GM12872 (cell line): ENCODE results near the gene PPP1R3E.

Source experiments
- TF ChIP-seq, protein P1 (sequence below): IDR thresholded peaks from 3 replicates; pipeline ENCODE4 v1.5.1; 2011; ENCODE audit warnings: low read depth, mild to moderate bottlenecking, low read length, moderate library complexity; ENCODE audit not compliant: insufficient read depth

The PPP1R3E gene

DNA sequence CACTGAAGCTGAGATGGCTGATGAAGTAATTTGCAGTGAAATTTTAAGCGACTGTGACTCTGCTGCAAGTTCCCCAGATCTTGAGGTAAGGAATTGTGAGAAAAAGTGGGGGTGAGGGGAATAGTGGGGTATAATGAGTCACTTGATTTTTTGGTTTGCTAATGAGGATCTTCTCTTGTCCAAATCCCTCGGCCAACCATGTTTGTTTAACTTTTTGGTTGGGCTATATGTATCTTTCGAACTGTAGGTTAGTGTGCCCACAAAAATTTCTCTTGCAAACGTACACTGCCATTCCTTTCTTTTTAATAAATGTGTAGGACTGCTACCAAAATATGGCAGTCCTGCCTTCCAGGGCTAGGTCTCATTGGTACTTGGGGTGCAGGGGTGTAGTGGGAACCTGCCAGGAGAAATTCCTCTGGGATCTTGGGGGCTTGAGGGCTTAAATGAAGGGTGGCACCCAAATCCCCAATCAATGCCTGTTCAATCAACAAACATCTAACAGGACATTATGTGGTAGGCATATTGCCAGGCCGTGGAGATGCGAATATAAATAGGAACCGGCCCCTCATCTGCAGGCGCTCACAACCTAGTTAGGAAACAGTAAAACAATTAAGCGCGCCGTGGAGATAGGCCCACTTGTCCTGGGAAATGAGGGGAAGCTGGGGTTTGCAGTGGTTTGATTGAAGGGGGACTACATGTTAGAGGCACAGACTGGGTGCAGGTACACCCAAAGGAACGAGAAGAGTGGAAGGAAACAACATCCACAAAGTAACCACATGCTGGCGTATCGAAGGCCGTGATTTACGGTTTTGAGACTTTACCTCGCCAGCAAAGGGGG is 17.3 kb upstream of the PPP1R3E start:
- TF ChIP-seq, protein P1, sequence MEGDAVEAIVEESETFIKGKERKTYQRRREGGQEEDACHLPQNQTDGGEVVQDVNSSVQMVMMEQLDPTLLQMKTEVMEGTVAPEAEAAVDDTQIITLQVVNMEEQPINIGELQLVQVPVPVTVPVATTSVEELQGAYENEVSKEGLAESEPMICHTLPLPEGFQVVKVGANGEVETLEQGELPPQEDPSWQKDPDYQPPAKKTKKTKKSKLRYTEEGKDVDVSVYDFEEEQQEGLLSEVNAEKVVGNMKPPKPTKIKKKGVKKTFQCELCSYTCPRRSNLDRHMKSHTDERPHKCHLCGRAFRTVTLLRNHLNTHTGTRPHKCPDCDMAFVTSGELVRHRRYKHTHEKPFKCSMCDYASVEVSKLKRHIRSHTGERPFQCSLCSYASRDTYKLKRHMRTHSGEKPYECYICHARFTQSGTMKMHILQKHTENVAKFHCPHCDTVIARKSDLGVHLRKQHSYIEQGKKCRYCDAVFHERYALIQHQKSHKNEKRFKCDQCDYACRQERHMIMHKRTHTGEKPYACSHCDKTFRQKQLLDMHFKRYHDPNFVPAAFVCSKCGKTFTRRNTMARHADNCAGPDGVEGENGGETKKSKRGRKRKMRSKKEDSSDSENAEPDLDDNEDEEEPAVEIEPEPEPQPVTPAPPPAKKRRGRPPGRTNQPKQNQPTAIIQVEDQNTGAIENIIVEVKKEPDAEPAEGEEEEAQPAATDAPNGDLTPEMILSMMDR = no peak

DNA sequence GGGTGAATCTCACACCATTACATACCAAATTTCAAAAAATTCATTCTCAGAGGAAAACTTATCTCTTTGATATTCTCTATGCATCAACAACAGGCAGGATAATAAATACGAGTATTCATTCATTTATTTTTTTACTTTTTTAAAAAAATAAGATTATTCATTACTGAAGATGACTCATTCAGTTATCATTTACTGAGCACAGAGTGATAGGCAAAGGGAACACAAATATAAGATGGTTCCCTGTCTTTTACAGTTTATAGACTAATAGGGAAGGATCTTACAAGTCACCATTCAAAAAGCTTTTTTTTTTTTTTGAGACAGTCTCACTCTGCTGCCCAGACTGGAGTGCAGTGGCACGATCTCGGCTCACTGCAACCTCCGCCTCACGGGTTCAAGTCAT is 13.6 kb upstream of the PPP1R3E start:
- TF ChIP-seq, protein P1 = no peak

DNA sequence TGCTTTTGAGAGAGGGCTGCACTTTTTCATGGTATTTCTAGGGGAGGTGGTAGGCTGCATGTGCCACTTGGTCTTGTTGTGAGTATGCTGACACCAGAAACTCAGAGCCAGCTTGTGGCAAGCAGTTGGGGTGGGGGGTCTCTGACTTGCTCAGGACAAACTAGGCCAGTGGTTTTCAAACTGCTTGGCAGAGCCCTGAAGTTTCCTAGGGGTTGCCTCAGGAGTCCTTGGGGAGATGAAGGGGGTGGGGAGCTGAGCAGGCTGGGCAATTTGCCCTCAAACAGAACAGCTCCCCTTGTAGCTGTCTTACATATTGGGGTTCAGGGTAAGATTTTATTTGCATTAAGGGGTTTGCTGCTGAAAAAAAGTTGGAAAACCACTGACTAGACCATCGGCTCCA is 7.9 kb upstream of the PPP1R3E start:
- TF ChIP-seq, protein P1 = no peak

- TF ChIP-seq, protein P1 = no peak
Observed at GRCh38 chr14:23308721-23309445, 6.2 kb upstream of the PPP1R3E start.

- TF ChIP-seq, protein P1 = no peak
Observed at GRCh38 chr14:23307687-23308644, 5.3 kb upstream of the PPP1R3E start.

- TF ChIP-seq, protein P1 = no peak
Observed at GRCh38 chr14:23307146-23307530, 4.5 kb upstream of the PPP1R3E start.
